NCI-H2171 treated with DMSO at 0.1 percent for 48 hours (cell line): Measurements from ENCODE around the gene HOXD12.
A peak's percentile ranks its signal among the peaks of the same experiment; 100 is the strongest.

Experiments
- DNase-seq: peaks from one replicate; lab custom pipeline; 2025; lab: John Stamatoyannopoulos, UW

Gene HOXD12

DNA sequence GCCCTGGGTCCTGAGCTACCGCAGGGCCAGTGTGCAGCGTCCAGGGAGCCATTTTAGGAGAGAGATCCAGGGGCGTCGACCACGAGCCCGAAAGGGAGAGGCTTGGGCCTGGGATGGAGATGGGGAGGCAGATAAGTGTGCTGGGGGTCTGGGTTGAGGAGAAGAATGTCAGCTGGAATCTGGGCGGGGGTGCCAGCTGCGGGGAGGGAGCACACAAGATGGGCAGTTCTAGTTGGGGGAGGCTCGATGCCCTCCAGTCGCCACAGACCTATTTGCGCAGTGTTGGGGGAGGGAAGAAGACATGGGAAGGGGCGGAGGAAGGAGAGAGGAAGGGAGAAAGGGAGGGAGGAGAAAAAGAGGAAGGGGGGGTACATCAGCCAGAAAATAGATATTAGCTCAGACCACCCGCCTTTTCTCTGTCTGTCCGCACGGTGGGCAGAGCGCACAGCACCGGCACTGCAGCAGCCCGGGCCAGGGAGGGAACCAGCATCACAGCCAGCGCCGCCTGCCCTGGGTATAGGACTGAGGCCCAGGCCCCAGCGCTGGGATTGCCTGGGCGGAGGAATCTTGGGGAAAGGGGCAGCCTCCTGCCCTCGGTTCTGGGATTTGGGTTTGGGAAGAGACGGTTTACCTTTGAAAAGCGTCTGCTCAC lies 5.6 kb downstream of the HOXD12 start:
- DNase-seq: no peak

DNA sequence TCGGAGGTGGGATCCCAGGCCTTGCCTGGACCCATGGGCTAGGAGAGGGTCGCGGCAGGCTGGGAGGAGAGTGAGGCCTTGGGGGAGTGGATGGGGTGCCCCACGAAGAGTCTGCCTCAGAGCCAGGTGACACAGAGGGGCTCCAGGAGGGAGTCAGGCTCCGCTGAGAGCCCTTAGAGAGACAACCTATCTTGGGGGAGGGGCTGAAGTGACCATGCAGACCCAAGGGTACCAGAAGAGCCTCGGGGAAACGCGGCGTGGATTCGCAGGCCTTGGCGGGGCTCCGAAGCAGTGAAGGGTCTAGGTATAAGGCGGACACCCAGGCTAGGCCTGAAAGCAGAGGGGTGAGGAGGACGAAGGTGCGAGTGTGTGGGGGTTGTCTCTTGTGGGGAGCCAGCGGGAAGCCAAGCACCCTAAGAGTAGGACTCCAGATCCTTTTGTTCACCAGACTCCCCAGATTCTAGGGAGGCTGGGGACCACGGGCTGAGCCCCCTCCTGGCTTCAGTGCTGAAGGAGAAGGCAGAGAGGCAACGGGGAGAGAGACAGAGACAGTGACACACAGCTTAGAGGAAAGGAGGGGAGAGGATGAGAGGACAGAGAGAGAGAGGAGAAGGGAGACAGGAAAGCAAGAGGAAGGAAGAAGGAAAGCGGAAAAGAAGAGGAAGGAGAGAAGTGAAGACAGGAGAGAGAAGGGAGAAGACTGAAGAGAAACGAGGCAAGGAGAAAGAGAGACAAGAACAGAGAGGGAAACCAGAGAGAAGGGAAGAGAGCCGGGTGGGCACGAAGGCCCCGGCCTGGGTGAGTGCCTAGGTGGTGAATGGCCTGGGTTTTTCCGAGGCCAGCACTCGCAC lies 6.4 kb downstream of the HOXD12 start:
- no peak for DNase-seq

DNA sequence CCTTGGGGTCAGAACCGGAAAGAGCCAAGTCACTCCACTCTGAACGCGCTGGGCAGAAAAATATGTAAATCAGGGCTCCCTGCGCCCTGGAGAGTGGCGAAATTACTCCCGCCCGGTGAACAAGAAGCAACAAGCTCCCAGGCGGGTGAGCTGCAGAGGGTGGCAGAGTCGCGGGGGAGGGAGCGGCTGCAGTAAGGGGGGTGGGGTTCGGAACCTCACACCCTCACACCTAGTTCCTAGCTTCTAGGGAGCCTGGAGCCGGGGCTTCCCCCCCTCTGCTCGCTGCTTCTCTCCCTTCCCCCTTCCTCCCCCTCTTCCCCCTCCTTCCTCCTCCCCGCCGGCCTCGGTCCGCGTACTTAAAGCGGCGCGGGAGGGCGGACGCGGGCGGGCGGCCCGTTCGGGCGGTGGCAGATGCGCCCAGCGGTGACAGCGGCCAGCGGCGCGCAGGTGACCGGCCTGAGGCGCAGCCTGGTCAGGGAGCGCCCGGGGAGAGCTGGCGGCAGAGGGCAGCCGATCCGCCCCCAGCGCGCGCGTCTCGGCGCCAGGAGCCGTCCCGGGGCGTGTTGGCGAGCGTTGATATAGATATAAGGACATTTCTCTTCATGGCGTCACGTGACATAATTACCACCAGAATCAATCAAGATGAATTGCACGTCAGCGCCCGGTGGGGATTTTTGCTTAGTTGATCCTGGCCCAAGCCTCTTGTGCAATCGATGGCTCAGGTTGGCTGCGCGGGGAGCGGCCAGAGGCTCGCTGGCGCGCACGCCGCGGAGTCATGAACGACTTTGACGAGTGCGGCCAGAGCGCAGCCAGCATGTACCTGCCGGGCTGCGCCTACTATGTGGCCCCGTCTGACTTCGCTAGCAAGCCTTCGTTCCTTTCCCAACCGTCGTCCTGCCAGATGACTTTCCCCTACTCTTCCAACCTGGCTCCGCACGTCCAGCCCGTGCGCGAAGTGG lies 7.3 kb downstream of the HOXD12 start, which contains the start of gene HOXD11:
TSS of gene HOXD11 (plus strand) at position 700 of the 959 bp plus-strand sequence. CDS start at position 776, 76 bp downstream.
- DNase-seq: peak; percentile 58

DNA sequence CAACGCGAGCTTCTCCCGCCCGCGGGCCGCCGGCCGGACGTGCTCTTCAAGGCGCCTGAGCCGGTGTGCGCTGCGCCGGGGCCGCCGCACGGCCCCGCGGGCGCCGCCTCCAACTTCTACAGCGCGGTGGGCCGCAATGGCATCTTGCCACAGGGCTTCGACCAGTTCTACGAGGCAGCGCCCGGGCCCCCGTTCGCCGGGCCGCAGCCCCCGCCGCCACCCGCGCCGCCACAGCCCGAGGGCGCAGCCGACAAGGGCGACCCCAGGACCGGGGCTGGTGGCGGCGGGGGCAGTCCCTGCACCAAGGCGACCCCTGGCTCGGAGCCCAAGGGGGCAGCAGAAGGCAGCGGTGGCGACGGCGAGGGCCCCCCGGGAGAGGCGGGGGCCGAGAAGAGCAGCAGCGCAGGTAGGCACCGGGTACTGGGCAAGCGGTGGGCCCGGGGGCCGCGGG lies 8.2 kb downstream of the HOXD12 start:
- peak; percentile 11 for DNase-seq

DNA sequence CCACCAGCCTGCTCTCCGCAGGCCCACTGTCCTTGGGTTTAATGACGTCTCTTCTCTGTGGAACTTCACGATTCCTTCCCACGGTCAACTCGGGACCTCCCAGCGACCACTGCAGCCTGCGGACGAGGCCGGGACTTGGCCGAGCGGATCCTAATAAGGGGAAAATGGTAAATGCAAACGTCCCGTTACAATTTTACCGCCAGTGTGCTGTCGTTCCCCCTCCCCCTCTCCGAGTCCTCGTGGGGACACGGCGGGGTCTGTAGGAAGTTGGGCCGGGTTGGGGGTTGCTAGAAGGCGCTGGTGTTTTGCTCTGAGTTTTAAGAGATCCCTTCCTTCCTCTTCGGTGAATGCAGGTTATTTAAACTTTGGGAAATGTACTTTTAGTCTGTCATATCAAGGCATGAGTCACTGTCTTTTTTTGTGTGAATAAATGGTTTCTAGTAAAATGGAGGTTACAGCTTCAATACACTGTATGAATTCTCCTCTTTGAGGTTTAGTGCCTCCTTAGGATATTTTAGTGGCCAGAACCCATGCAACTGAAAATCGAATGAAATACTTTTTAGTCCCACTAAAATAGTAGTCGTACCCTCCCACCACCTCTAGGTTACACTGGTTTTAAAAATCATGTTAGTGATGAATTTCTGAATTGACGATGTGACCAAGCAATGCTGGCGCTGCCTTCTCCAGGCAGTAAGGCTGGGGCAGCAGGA lies 9.8 kb downstream of the HOXD12 start:
- DNase-seq: no peak

DNA sequence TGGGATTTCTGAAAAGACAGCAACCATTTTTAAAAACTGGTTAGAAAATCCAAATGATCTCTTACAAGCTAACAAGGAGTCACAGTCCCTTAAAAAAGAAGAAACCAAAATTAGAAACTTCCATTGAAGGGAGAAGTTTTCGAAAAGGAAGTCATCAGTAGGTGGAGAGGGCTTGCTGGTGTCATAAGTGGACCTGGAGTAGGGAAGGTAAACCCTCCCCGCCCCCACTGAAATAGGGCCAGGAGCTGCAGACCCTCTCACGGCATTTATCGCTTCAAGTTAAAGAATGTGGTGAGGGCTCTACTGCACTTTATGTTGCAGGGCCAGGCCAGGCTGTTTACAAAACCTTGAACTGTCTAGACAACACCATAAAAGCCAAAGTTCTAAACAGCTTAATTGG lies 10.4 kb downstream of the HOXD12 start:
- no peak for DNase-seq

DNA sequence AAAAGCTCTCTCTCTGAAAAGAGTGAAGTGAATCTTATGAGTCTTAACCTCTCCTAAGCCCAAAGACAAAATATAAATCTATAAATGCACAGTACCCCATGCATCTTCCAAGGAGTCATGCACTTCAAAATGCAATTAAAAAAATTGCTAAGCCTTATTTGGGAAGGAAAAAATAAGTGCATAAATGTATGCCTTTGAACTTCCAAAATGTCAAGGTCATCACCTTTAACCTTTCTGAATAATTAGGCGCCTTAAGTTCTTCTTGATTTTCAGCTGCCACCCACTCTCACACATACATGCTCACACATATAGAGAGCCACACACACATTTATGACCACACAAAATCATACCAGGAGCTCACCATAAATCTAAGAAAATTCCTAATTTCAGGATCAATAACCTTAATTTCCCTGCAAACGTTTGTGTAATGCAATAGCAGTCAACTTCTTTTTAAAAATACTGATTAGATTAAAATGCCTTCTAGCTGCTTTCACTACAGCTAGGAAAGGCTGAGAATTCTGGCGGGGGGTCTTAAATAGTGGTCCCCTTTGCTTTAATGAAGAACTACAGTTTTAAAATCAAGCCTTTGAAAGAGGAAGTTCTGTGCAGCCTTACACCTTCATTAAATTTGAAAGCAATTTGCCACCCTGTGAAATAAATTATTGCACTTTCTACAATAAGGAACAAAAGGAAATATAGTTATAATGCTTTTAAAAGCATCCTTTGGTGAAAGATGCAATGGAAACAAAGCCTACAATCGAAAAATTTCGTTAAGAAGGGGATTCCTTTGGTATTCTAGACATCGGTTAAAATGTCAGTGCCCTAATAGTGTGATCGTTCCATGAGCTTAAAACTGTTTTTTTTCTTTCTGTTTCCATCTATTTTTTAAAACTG lies 11.1 kb downstream of the HOXD12 start:
- DNase-seq: no peak

DNA sequence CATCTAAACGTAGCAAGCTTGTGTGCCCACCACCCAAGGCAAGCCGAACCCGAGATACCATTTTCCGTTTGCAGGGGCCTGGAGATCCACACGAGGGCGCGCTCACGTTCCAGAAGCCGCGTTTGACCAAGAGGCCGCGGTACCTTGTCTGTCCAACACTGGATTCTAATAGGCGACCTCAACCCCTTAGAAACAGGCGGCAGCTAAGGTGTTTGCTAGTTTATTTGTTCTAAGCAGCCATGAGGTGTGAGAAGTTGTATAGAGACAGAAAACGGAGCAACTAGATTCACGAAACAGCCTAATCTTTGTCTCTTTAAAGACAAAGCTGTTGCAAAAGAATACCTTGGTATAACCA lies 11.7 kb downstream of the HOXD12 start:
- DNase-seq: peak; percentile 67

DNA sequence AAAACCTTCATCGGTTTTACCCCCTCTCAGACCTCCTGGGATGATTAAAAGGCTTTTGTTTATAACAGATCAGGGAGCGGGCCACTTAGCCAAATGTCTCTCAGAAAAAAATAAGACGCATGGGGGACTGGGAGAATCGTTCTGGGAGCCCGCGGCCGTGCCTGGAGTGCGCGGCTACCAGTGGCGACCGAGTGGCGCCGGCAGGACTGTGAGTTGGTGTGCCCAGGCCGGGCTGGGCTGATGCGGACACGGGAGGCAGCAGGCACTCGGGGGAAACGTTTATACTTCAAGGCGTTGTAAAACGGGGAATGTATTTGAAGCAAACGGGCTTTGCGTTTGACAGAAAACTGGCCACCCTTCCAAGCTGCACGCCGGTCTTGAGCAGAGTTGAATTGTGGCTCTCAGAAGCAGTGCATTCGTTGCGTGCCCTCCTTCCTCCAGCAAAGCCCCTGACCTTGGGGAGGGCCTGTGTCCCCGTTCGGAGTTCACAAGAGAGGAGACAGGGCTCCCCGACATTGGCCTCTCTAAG lies 12.3 kb downstream of the HOXD12 start:
- no peak for DNase-seq

DNA sequence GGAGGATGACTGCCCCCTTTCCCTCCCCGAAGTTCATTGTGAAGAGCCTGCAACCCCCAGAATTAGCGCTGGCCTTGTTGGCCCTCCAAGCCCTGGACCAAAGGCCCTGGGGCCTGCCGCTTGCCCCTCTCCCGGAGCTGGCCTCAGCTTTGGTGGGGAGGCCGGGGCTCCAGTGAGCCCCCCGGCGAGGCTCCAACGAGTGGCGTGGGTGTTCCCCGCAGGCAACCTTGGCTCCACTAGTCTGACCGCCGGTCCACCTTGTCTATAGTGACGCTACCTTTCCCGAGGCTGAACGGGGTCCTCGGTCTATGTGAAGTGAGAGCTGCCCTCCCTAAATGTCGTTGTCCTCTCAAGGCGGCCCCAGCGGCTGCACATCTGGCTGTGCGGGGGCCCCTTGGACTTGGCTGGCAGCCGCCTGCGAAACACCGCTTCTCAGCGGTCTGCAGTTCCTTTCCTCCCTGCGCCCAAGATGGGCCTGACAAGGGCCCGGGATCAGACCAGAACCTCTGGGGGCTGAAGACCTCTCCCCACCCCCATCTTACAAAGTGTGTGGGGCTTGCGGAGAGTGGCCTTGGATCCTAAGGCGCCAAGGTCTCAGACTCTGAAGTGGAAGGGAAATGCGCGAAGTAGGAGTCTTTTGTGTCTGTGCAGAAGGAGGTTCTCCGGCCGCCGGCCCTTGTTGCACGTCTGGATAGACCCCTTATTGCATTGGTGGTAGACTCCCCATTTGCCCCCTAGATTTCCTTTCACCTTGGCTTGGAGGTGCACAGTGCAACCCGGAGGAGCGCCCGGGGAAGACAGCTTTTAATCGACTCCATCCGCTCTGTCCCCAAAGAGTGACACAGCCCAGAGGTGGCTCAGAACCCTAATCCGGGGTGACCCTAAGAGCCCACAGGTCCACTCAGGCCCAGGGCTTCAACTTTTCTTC lies 13.0 kb downstream of the HOXD12 start:
- DNase-seq: no peak

DNA sequence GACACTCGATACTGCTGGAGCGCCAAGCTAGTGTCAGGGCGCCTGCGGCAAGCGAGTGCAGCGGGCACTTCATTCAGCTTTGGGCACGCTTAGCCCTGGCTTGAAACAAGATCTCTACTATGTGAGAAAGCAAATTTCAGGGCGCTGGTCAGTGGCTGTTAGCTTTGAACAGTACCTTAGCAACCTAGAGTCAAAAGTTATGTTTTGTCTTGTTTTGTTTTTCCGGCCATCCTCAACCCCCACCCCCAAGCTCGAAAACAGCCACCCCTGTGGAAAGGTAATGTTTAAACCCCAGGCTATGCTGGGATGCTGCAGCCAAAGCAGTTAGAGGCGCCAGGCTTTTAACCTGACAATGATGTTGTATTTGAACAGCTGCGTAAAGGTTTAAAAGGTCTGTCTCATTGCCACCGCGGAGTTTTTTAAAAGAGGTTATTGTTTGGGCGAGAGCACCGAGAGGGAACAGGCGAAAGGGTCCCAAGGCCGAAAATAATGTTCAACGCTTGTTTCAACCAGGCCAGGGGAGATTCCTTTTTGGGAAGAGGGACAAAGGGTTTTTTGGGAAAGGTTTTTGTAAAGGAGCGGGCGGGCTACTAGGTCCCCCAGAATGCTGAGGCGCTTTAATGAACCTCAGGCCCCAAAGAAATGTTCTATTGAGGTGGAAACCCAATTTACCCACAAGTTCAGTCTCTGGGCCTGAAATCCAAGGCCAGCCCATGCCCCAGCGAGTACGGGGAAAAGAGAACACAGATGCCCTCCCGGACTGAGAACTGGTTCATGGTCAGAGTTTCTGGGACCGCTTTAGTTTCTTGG lies 14.7 kb downstream of the HOXD12 start:
- no peak for DNase-seq

DNA sequence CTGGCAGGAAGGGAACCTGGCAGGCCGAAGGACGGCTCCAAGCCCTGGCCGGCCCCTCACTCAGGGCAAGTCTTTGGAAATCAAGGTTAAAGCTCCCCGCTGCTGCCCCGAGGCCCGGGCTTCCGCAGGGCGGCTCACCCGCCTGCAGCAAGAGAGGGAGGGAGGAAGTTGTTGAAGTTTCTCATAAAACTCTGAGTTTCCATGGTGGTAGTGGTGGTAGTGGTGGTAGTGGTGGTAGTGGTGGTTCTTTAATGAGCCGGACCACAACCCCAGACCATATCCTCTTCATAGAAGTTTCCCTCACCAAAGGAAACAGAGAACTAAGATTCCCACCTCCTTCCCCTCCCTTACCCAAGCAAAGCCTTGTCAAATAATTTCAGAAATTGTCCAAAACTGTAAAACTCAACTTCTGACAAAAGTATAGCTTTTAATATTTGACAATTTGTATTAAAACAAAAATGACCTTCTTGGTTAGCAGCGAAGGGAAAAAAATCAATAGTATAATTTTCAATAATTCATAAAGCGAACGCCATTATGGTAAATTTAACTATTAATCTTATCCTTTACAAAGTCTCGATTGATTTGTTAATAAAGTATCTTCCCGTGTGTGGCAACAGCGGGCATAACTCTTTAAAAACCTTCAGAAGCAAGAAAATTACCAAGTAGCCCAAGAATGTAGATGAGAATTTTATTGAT lies 15.5 kb downstream of the HOXD12 start:
- DNase-seq: no peak

DNA sequence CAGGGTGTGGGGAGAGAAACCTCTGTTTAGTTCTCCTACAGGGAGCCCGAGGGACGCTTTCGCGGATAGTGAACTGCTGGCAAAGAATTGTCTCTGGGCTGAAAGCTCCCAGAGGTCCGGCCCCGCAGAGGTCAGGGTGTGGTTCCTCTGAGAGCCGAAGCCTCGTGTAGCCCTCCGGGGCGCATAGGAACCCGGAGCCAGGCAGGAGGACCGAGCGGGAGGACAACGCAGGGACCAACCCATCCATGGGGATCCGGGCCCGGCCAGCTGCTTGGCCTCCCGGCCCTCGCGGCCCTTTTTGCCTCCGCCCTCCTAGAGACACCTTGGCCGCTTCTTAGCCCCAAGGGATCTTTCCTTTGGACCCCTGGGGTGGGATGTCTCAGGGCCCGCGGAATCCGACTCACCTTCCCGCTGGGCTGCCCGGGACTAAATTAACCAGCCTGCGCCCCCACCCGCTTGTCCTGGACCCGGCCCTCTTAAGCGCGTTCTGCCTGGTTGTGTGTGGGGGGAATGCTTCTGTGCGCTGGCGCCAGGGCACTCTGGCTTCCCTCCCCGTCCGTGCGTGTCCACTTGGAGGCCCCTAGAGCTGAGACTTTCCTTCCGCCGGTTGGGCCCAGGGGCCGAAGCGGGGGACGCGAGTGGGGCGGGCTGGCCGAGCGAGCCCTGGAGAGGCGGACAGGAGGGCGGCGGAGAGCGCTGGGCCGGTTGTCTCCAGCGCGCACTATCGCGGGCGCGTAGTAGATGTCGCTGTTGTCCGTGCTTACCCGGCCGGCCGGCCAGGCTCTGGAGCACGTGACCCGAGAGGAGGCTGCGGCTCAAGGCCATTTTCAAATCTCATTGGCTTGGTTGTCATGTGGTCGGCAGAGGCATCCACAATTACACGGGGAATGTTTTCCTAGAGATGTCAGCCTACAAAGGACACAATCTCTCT lies 16.6 kb downstream of the HOXD12 start, which contains the start of gene HOXD10:
TSS of gene HOXD10 (plus strand) at position 896 of the 931 bp plus-strand sequence. CDS start 56 bp downstream, outside the sequence.
- DNase-seq: no peak

DNA sequence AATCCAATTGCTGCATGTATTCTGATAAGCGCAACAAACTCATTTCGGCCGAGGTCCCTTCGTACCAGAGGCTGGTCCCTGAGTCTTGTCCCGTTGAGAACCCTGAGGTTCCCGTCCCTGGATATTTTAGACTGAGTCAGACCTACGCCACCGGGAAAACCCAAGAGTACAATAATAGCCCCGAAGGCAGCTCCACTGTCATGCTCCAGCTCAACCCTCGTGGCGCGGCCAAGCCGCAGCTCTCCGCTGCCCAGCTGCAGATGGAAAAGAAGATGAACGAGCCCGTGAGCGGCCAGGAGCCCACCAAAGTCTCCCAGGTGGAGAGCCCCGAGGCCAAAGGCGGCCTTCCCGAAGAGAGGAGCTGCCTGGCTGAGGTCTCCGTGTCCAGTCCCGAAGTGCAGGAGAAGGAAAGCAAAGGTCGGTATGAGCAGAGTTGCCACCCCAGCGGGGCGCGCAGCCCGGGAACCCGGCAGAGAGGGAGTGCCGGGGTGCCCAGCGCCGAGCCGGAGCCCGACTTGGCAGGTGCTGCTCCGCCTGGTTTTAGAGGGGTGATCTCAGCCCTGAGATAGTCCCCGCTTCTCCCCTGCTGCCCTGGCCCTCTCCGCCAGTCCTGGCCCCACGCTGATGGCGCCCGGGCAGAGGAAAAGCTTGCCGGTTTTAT lies 17.7 kb downstream of the HOXD12 start:
- no peak for DNase-seq

DNA sequence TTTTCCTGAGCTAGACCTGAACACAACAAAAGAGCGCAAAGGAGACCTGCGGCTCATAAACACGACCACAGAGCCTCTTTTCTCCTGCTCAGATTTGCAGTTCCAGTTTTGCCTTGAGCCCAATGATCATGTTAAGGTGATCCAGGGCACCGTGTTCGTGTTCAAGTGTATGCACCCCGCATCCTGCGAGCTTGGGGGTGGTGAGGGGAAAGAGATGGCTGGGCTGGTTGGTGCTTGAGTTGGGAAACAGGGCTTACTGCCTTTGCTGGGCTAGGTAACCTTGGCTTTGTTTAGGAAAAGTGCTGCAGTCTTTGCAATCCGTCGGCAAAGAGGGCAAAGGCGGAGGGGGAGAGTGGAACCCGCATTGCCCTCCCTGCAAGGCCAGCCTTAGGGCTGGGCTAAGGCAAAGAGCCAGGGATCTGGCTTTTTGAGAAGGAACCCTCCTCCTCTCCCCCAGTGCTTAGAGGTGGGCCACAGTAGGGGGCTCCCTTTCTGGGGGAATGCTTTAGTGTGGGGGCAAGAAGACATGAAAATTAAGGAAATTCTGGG lies 18.3 kb downstream of the HOXD12 start:
- DNase-seq: no peak
